Activated naive CD4-positive, alpha-beta T cell treated with anti-CD3 and anti-CD28 coated beads for 36 hours (primary cell): ENCODE results near the gene MGP. TPM values are rescaled to one million over a fixed set of nuclear protein-coding genes. Genes with fewer than 3 reads are reported as not detected.

ENCODE experiments used
- CTCF ChIA-PET: fragments of 350-600 bp; sonication (Branson Sonifier 250); formaldehyde crosslinking; loops from one replicate; lab custom pipeline; 2021; ENCODE audit warnings: antibody characterized with exemption; lab: Charles Lee
- DNase-seq: peaks from one replicate; pipeline ENCODE4 v3.0.0-alpha.2; 2020
- H3K27ac Mint-ChIP-seq: one replicate; pipeline ENCODE4 v1.8.0; 2021; ENCODE audit warnings: mild to moderate bottlenecking, mixed read lengths
- H3K27me3 Mint-ChIP-seq: one replicate; pipeline ENCODE4 v1.8.0; 2021; ENCODE audit warnings: low read depth, mixed read lengths
- H3K36me3 Mint-ChIP-seq: one replicate; pipeline ENCODE4 v1.8.0; 2021; ENCODE audit warnings: low read depth, mixed read lengths
- H3K4me1 Mint-ChIP-seq: one replicate; pipeline ENCODE4 v1.8.0; 2021; ENCODE audit warnings: low read depth, mixed read lengths
- H3K4me3 Mint-ChIP-seq: one replicate; pipeline ENCODE4 v1.8.0; 2021; ENCODE audit warnings: mild to moderate bottlenecking, moderate library complexity, mixed read lengths
- H3K9me3 Mint-ChIP-seq: one replicate; pipeline ENCODE4 v1.8.0; 2021; ENCODE audit warnings: mixed read lengths
- intact Hi-C: fragments of 100-400 bp; cut with micrococcal nuclease; formaldehyde crosslinking; loops from one replicate; pipeline ENCODE4 v1.15.1; 2023
- total RNA-seq, 2 experiments: library from RNA; stranded (reverse); gene quantifications; one replicate each; pipeline ENCODE4 v1.2.3, GENCODE V29; 2021

Gene MGP
- total RNA-seq, 2 experiments from 2014 or later, result not detected

DNA sequence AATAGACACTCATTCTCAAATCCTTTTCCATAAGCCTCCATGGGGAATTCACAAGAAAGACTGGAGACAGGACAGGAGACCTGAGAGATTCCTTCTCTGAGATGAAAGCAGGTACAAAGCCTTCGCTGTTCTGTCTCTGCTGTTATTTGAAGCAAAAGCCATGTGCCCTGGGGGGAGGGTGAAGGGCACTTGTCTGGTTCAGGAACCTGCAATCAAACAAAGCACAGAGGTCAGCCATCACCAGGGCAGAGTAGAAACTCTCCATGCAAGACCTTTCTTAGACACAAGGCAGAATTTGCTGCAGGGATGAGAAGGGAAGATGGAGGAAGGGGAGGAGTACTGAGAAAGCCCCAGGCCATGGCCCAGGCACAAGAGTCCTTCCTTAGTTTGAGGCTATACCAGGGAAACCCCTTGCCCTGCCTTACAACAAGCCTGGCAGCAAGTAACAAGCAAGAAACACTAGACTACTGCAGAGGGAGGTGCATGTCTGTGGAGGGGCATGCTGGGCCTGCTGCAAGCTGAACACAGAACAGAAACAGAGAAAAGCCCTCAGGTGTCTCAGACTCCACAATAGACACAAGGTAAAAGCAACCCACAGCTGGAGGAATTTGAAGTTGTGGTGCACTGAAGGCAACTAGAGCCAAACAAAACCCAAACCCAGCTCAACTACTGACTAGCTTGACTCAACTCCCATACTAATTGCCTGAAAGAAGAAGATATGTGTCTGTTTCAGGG, 34.6 kb downstream of the MGP start:
- CTCF ChIA-PET, result interaction anchor here (1.3 to 1.9 kb wide), 2 partner anchors 144 to 370 kb away, joined by 3 to 13 read pairs; partner anchors contain the start of gene RERG
- no peak overlapping the region for H3K27ac Mint-ChIP-seq
- no peaks in the 10 kb centered on the region for H3K36me3 Mint-ChIP-seq
- DNase-seq, result no peak
- H3K27me3 Mint-ChIP-seq, result no peaks in the 10 kb centered on the region
- intact Hi-C loops, result no loop called here
- H3K4me1 Mint-ChIP-seq, result peaks cover 3% of the 10 kb centered on the region
- no peaks in the 10 kb centered on the region for H3K9me3 Mint-ChIP-seq
- no peak overlapping the region for H3K4me3 Mint-ChIP-seq

DNA sequence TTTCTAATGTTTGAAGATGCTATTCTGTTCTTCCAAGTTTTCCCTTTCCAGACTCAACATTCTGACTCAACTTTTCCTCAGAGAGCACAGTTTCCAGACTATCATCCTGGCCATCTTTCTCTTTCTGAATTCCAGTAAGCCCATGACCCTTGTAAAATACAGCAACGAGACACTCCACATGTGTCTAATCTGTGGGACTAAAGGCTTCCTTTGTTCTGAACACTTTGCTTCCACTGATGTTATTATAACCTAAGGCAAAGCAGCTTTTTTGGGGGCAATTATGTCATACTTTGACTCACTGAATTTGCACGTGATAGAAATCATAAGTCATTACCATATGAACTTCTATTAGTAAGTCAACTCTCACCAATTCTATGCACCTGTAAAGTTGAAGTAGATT, 36.0 kb downstream of the MGP start:
- no peak for DNase-seq
- intact Hi-C loops, result loop anchor here (5.0 to 10.0 kb wide), 3 partner anchors 43 to 675 kb away; no protein-coding TSS in a partner anchor
- H3K4me1 Mint-ChIP-seq, result peaks cover 9% of the 10 kb centered on the region
- H3K27ac Mint-ChIP-seq, result no peak overlapping the region
- CTCF ChIA-PET, result no interaction called here
- H3K9me3 Mint-ChIP-seq, result no peaks in the 10 kb centered on the region
- no peaks in the 10 kb centered on the region for H3K36me3 Mint-ChIP-seq
- H3K4me3 Mint-ChIP-seq, result no peak overlapping the region
- no peaks in the 10 kb centered on the region for H3K27me3 Mint-ChIP-seq

DNA sequence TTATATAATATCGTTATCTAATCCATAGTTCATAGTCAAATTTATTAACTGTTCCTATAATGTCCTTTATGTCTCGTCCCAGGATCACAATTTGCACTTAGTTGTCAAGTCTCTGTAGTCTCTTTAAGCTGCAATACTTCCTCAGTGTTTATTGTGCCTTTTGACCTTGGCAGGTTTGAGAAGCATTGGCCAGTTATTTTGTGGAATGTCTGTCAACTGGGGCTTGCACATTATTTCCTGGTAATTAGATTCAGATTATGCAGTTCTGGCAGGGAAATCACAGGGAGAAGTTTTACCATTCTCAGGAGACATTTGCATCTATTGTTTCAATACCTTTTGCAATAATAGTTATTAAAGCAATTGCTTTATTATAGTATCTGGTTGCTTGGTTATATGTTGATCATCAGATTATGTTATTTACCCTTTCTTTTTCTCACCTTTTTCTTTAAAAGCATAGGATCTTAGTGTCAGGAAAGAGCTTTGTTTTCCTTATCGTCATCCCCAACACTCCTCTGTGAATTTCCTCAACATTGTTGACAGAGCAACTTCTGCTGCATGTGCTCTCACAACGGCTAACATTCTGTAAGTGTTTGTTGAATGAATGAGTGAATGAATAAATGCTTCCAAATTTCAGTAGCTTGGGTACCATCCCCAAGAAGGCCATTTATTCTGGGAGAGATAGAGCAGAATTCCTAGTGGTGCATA, 38.6 kb downstream of the MGP start:
- no peaks in the 10 kb centered on the region for H3K27me3 Mint-ChIP-seq
- H3K4me1 Mint-ChIP-seq, result peaks cover 9% of the 10 kb centered on the region

DNA sequence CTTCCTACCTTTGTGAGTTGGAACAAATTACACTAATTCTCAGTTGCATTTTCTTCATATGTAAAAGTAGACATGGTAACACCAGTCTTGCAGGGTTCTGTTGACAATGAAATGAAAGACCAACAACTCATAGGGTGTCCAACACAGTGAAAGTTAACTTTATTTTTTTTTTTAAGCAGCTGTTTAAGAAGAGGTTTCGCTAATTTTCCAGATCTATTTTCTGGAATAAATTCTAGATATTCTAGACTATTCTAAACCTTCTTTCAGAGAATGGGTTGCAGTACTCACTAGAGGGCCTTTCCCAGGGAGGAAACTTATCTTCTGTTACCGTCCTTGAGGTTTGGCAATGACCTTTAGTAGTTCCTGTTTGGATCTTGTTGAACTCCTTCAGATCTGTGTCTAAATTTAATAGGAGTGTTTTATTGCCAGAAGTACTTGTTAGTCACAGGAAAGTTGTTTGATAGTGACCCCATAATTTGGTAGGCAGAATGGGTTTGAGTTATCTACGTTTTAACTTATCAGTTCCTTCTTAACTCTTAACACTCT, 39.5 kb downstream of the MGP start:
- H3K36me3 Mint-ChIP-seq, result no peaks in the 10 kb centered on the region
- H3K9me3 Mint-ChIP-seq, result no peaks in the 10 kb centered on the region
- H3K4me3 Mint-ChIP-seq, result no peak overlapping the region
- no peak for DNase-seq
- peaks cover 9% of the 10 kb centered on the region for H3K4me1 Mint-ChIP-seq
- intact Hi-C loops, result loop anchor here (5.0 to 10.0 kb wide), 3 partner anchors 46 to 679 kb away; no protein-coding TSS in a partner anchor
- CTCF ChIA-PET, result interaction anchor here (0.6 to 6.3 kb wide), 22 partner anchors 9 to 375 kb away, joined by 3 to 89 read pairs (median 4); partner anchors contain the start of genes C12orf60, RERG and WBP11
- no peaks in the 10 kb centered on the region for H3K27me3 Mint-ChIP-seq
- H3K27ac Mint-ChIP-seq, result no peak overlapping the region

More for the DNA sequence above, 38.6 kb downstream of the MGP start:
- CTCF ChIA-PET, result interaction anchor here (0.5 to 6.3 kb wide), 10 partner anchors 19 to 374 kb away, joined by 3 to 89 read pairs (median 4); partner anchors contain the start of gene RERG
- intact Hi-C loops, result loop anchor here (1.0 to 10.0 kb wide), 4 partner anchors 45 to 678 kb away; no protein-coding TSS in a partner anchor
- no peak overlapping the region for H3K4me3 Mint-ChIP-seq
- H3K9me3 Mint-ChIP-seq, result no peaks in the 10 kb centered on the region
- no peaks in the 10 kb centered on the region for H3K36me3 Mint-ChIP-seq
- no peak overlapping the region for H3K27ac Mint-ChIP-seq
- no peak for DNase-seq

DNA sequence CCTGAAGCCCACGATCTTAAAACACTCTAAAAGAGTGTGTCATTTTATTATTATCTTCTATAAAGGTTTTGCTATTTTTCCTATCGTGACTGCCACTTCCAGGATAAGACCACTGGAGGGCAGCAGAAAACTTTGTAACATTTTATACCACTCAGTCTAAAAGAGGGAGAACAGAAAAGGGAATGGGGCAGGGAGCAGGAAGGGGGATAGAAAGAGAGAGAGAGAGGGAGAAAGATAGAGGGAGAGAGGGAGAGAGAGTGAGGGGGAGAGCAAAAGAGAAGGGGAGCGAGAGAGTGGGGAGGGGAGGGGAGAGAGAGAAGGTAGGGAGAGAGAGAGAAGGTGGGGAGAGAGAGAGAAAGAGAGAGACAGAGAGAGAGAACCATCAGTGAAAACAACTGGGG, 40.3 kb downstream of the MGP start:
- no peaks in the 10 kb centered on the region for H3K36me3 Mint-ChIP-seq
- CTCF ChIA-PET, result interaction anchor here (0.6 to 6.3 kb wide), 21 partner anchors 8 to 376 kb away, joined by 3 to 89 read pairs (median 4); partner anchors contain the start of genes C12orf60, RERG and WBP11
- H3K27me3 Mint-ChIP-seq, result no peaks in the 10 kb centered on the region
- peak; percentile 63 for DNase-seq
- intact Hi-C loops, result loop anchor here (1.0 to 10.0 kb wide), 6 partner anchors 47 to 679 kb away; partner anchors contain the start of gene RERG
- H3K4me3 Mint-ChIP-seq, result no peak overlapping the region
- H3K4me1 Mint-ChIP-seq, result peaks cover 9% of the 10 kb centered on the region
- no peak overlapping the region for H3K27ac Mint-ChIP-seq
- H3K9me3 Mint-ChIP-seq, result no peaks in the 10 kb centered on the region

DNA sequence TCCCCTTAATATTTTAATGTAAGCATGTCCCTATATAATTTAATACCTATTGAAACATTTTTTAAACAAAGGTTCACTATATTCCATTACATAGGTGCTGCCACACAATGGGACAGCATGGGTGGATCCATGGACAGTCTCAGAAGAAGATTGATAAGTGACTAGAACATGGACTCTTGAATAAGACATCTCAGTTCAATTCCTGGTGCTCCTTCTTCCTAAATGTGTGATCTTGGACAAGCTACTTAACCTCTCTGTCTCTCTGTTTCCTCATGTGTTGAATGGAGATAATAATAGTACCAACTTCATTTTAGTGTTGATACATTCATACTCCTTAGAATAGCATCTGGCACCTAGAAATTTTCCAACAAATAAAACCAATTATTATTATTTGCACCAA, 41.3 kb downstream of the MGP start:
- intact Hi-C loops, result loop anchor here (10.0 kb wide), 1 partner anchor 680 kb away; no protein-coding TSS in a partner anchor
- no peak overlapping the region for H3K4me3 Mint-ChIP-seq
- CTCF ChIA-PET, result interaction anchor here (1.0 to 6.3 kb wide), 5 partner anchors 12 to 375 kb away, joined by 3 to 89 read pairs (median 4); no protein-coding TSS in a partner anchor

DNA sequence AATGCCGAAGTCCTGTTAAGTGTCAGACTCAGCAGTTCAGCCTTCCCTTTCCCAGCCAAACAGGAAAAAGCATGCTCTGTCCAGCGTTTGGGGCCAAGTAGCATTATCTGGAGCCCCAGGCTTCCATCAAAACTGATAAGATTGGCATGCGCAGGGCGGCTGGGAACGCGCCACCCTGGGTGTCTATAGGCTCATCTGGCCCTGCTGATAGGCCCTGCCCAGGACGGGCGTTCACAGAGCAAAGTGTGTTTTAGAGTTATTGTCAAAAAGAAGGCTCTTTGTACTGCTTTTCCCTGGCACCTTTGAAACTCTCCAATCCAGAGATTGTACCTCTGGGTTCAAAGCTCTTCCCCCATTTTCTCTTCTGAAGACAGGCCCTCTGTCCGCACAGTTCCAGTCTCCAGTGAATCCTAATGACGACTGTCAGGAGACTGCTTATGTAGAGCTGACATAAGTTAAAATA, 42.2 kb downstream of the MGP start, which contains the start of gene ART4:
TSS of gene ART4 (minus strand) at position 102 of the 463 bp plus-strand sequence. CDS start 413 bp downstream, outside the sequence.
- CTCF ChIA-PET, result interaction anchor here (0.6 to 6.3 kb wide), 5 partner anchors 11 to 376 kb away, joined by 3 to 89 read pairs (median 3); no protein-coding TSS in a partner anchor
- intact Hi-C loops, result loop anchor here (10.0 kb wide), 1 partner anchor 681 kb away; no protein-coding TSS in a partner anchor
- H3K4me1 Mint-ChIP-seq, result peaks cover 9% of the 10 kb centered on the region
- no peak for DNase-seq
- H3K36me3 Mint-ChIP-seq, result no peaks in the 10 kb centered on the region
- no peaks in the 10 kb centered on the region for H3K9me3 Mint-ChIP-seq
- H3K27me3 Mint-ChIP-seq, result no peaks in the 10 kb centered on the region
- no peak within 1 kb of the TSS for H3K27ac Mint-ChIP-seq
- no peak within 1 kb of the TSS for H3K4me3 Mint-ChIP-seq

More for the DNA sequence above, 41.3 kb downstream of the MGP start:
- Mint-ChIP-seq H3K9me3 (no peaks in the 10 kb centered on the region), H3K27ac (no peak overlapping the region), H3K4me1 (peaks cover 9% of the 10 kb centered on the region), H3K36me3 (no peaks in the 10 kb centered on the region), H3K27me3 (no peaks in the 10 kb centered on the region)
- DNase-seq, result no peak

DNA sequence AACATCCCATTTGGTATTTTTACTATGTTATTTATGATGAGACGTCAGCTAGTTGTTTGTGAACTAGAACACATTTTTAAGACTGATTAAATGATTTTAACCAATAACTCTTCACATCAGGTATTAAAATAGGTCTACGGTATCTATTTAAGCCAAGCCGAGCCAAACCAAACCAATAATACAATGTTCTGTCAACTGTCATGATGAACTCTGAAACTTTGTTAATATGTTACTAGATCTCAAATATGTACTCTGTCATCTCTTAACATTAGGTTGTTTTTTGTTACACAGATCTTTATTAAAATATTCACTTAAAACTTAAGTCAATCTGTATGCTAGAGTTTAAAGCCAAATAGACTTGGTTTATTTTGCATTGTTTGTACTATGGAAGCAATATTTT, 43.3 kb downstream of the MGP start:
- Mint-ChIP-seq H3K4me3 (no peak overlapping the region), H3K9me3 (no peaks in the 10 kb centered on the region), H3K27ac (no peak overlapping the region), H3K36me3 (no peaks in the 10 kb centered on the region), H3K27me3 (no peaks in the 10 kb centered on the region), H3K4me1 (peaks cover 9% of the 10 kb centered on the region)
- DNase-seq, result no peak
- CTCF ChIA-PET, result no interaction called here
- intact Hi-C loops, result loop anchor here (10.0 kb wide), 1 partner anchor 682 kb away; no protein-coding TSS in a partner anchor

DNA sequence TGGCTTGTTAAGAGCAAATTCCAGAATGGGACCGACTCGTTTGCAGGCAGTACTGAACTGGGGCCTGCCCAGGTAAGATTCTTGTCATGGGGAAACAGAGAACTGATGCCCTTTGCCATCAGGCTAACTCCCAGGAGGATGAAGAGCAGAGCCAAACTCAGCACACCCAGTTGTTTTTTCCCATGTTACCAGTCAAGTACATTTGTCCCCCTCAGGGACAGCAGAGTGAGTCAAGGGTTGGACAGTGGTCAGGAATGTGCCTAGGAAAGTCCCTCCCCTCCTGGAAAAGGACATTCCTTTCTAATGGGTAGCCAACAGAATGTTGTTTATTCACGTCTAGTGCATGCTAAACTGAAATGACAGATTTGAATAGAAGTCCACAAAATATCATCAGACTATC, 43.9 kb downstream of the MGP start:
- Mint-ChIP-seq H3K4me3 (no peak overlapping the region), H3K36me3 (no peaks in the 10 kb centered on the region), H3K27me3 (no peaks in the 10 kb centered on the region), H3K9me3 (no peaks in the 10 kb centered on the region), H3K4me1 (peaks cover 9% of the 10 kb centered on the region), H3K27ac (no peak overlapping the region)
- CTCF ChIA-PET, result no interaction called here
- intact Hi-C loops, result loop anchor here (10.0 kb wide), 1 partner anchor 683 kb away; no protein-coding TSS in a partner anchor
- DNase-seq, result no peak

DNA sequence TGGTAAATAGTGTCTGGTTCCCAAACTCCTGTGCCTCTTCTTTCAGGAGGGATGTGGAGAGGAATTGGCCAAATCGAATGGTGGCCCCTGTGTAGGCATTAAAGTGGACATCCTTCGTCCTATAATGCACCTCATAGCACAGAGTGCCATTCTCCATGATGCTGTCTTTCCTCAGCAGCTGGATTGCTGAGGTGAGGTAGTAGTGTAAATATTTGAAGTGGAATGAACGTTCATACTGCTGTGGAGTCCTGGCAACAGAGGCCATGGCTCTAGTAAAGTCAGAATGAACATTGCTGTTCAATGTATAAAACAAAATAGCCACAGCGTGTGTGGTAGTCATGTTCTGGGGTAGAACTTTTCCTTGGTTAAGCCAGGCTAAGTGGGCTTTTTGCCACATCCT, 45.0 kb downstream of the MGP start:
- H3K27ac Mint-ChIP-seq, result no peak overlapping the region
- CTCF ChIA-PET, result no interaction called here
- H3K36me3 Mint-ChIP-seq, result no peaks in the 10 kb centered on the region
- no peaks in the 10 kb centered on the region for H3K27me3 Mint-ChIP-seq
- no peaks in the 10 kb centered on the region for H3K9me3 Mint-ChIP-seq
- no peak overlapping the region for H3K4me3 Mint-ChIP-seq
- intact Hi-C loops, result loop anchor here (10.0 kb wide), 1 partner anchor 684 kb away; no protein-coding TSS in a partner anchor
- no peak for DNase-seq
- peaks cover 4% of the 10 kb centered on the region for H3K4me1 Mint-ChIP-seq

DNA sequence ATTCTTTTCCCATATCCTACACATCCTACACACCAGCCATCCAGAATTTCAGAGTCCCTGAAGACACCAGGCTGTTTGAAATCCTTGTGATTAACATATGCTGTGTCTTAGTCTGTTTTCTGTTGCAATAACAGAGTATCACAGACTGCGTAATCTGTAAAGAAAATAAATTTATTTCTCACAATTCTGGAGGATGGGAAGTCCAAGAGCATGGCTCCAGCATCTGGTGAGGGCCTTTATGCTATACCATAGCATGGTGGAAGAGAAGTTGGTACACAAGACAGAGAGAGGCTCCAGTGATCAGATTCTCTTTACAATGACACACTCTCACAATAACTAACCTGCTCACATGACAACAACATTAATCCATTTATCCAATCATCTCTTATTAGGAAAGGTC, 46.4 kb downstream of the MGP start:
- no peaks in the 10 kb centered on the region for H3K36me3 Mint-ChIP-seq
- H3K9me3 Mint-ChIP-seq, result no peaks in the 10 kb centered on the region
- H3K4me3 Mint-ChIP-seq, result no peak overlapping the region
- intact Hi-C loops, result no loop called here
- no peaks in the 10 kb centered on the region for H3K4me1 Mint-ChIP-seq
- no peak overlapping the region for H3K27ac Mint-ChIP-seq
- H3K27me3 Mint-ChIP-seq, result peaks cover 4% of the 10 kb centered on the region
- CTCF ChIA-PET, result interaction anchor here (1.4 kb wide), 1 partner anchor 382 kb away, joined by 3 read pairs; the partner anchor contains the start of gene RERG
- DNase-seq, result no peak
